SH-SY5Y (cell line): ENCODE results near the gene SNX9.

Experiments used
- GATA2 ChIP-seq: IDR thresholded peaks from 2 replicates; pipeline ENCODE4 v1.6.1; 2011; ENCODE audit warnings: mild to moderate bottlenecking, low read depth, low read length
- GATA3 ChIP-seq: IDR thresholded peaks from 2 replicates; pipeline ENCODE4 v1.6.1; 2011; ENCODE audit warnings: low read depth, mild to moderate bottlenecking, low read length, moderate library complexity

DNA sequence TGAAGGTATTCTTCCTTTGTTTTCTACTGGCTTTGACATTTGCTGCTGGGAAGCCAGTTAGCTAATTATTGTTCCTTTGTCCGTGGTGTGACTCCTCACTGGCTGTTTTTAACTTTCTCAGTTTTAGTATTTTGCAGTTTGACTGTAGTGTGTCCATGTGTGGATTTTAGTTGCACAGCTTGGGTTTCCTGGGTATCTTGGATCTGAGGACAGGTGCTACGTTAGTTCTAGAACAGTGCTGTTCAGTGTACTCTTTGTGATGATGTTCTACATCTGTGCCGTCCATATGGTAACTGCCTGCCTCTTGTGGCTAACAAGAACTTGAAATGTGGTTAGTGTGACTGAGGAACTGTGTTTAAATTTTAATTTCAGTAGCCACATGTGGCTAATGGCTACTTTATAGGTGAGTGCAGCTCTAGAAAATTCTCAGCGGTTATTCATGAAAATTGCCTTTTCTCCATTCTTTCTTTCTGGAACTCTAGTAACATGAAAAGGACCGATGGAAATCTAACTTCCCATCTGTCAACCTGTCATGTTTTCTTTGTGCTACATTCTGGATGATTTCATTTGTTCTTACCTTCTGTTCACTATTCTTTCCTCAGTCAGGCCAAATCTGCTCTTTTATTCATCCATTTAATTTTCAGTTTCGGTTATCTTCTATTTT is 7.4 kb downstream of the SNX9 start:
- TF ChIP-seq GATA2 (no peak), GATA3 (no peak)
